ENCODE results near the gene SH3GL2. TPM values are rescaled to one million over a fixed set of nuclear protein-coding genes. Genes with fewer than 3 reads are reported as not detected.

The SH3GL2 gene
- total RNA-seq, 4 donors from 2014 or later: 0.67 TPM; not detected in 3

GRCh38 chr9:17669206-17669605 lies 90.3 kb downstream of the SH3GL2 start:
- no peaks in the 10 kb centered on the region for H3K9me3 ChIP-seq
- no peak overlapping the region for H3K27ac ChIP-seq
- H3K4me3 ChIP-seq: no peak overlapping the region
- TF ChIP-seq CTCF (IDR thresholded peaks at IDR 0.05) (no peak), POLR2A (IDR thresholded peaks at IDR 0.05) (no peak)
- H3K36me3 ChIP-seq: no peaks in the 10 kb centered on the region
- no peaks in the 10 kb centered on the region for H3K4me1 ChIP-seq
- H3K27me3 ChIP-seq: no peaks in the 10 kb centered on the region
- DNase-seq: no peak

GRCh38 chr9:17682684-17683083 lies 103.8 kb downstream of the SH3GL2 start:
- Histone ChIP-seq H3K27ac (no peak overlapping the region), H3K9me3 (no peaks in the 10 kb centered on the region), H3K4me3 (no peak overlapping the region), H3K27me3 (no peaks in the 10 kb centered on the region), H3K36me3 (no peaks in the 10 kb centered on the region), H3K4me1 (no peaks in the 10 kb centered on the region)
- DNase-seq: no peak
- TF ChIP-seq CTCF (IDR thresholded peaks at IDR 0.05): no peak
- TF ChIP-seq POLR2A (IDR thresholded peaks at IDR 0.05): no peak

GRCh38 chr9:17688834-17689233 lies 110.0 kb downstream of the SH3GL2 start:
- Histone ChIP-seq H3K27me3 (no peaks in the 10 kb centered on the region), H3K4me1 (no peaks in the 10 kb centered on the region), H3K9me3 (no peaks in the 10 kb centered on the region), H3K4me3 (no peak overlapping the region), H3K36me3 (no peaks in the 10 kb centered on the region), H3K27ac (no peak overlapping the region)
- no peak for TF ChIP-seq POLR2A (IDR thresholded peaks at IDR 0.05)
- no peak for TF ChIP-seq CTCF (IDR thresholded peaks at IDR 0.05)
- DNase-seq: no peak

GRCh38 chr9:17694336-17694735 lies 115.5 kb downstream of the SH3GL2 start:
- Histone ChIP-seq H3K36me3 (no peaks in the 10 kb centered on the region), H3K9me3 (no peaks in the 10 kb centered on the region), H3K27me3 (no peaks in the 10 kb centered on the region), H3K27ac (no peak overlapping the region), H3K4me1 (no peaks in the 10 kb centered on the region), H3K4me3 (no peak overlapping the region)
- TF ChIP-seq CTCF (IDR thresholded peaks at IDR 0.05): no peak
- no peak for DNase-seq

- H3K4me1 ChIP-seq: no peaks in the 10 kb centered on the region
- no peak overlapping the region for H3K4me3 ChIP-seq
Observed at GRCh38 chr9:17695482-17695881, 116.6 kb downstream of the SH3GL2 start.

More at GRCh38 chr9:17695482-17695881, 116.6 kb downstream of the SH3GL2 start:
- no peaks in the 10 kb centered on the region for H3K27me3 ChIP-seq
- H3K9me3 ChIP-seq: no peaks in the 10 kb centered on the region
- no peak for TF ChIP-seq POLR2A (IDR thresholded peaks at IDR 0.05)
- no peak for TF ChIP-seq CTCF (IDR thresholded peaks at IDR 0.05)
- H3K36me3 ChIP-seq: no peaks in the 10 kb centered on the region
- DNase-seq: no peak
- H3K27ac ChIP-seq: no peak overlapping the region

Measured in Peyer's patch (tissue), 4 donors.